HEK293 (cell line): ENCODE measurements around the gene VMAC.

Experiments
- FEZF1 ChIP-seq: fragments of 450-650 bp; formaldehyde crosslinking; IDR thresholded peaks from 2 replicates; pipeline ENCODE4 v1.5.1; 2016; ENCODE audit warnings: missing biosample characterization, missing genetic modification characterization
- GLI4 ChIP-seq: fragments of 450-650 bp; formaldehyde crosslinking; IDR thresholded peaks from 2 replicates; pipeline ENCODE4 v1.5.1; 2016; ENCODE audit warnings: missing biosample characterization, missing genetic modification characterization
- PATZ1 ChIP-seq: fragments of 450-650 bp; formaldehyde crosslinking; IDR thresholded peaks from 2 replicates; pipeline ENCODE4 v1.5.1; 2016; ENCODE audit warnings: missing biosample characterization, missing genetic modification characterization
- PRDM1 ChIP-seq: fragments of 450-650 bp; formaldehyde crosslinking; IDR thresholded peaks from 2 replicates; pipeline ENCODE4; 2016; ENCODE audit warnings: missing biosample characterization, missing genetic modification characterization
- SCRT1 ChIP-seq: fragments of 450-650 bp; formaldehyde crosslinking; IDR thresholded peaks from 2 replicates; pipeline ENCODE4 v1.5.1; 2016; ENCODE audit warnings: missing biosample characterization, missing genetic modification characterization, borderline replicate concordance
- TRIM28 ChIP-seq: IDR thresholded peaks from 2 replicates; pipeline ENCODE4 v1.6.1; 2011; ENCODE audit warnings: low read length, control low read depth, borderline replicate concordance
- ZBTB20 ChIP-seq: fragments of 450-650 bp; formaldehyde crosslinking; IDR thresholded peaks from 2 replicates; pipeline ENCODE4 v1.5.1; 2016; ENCODE audit warnings: missing biosample characterization, missing genetic modification characterization
- ZBTB26 ChIP-seq: fragments of 450-650 bp; formaldehyde crosslinking; optimal IDR thresholded peaks from 2 replicates; pipeline ENCODE3; 2016; ENCODE audit warnings: missing biosample characterization, mild to moderate bottlenecking, missing genetic modification characterization
- ZBTB8A ChIP-seq: fragments of 450-650 bp; formaldehyde crosslinking; IDR thresholded peaks from 2 replicates; pipeline ENCODE4 v1.5.1; 2016; ENCODE audit warnings: missing biosample characterization, missing genetic modification characterization
- ZNF10 ChIP-seq: fragments of 450-650 bp; formaldehyde crosslinking; IDR thresholded peaks from 2 replicates; pipeline ENCODE4 v1.5.1; 2017; ENCODE audit warnings: missing biosample characterization, missing genetic modification characterization
- ZNF133 ChIP-seq: fragments of 450-650 bp; formaldehyde crosslinking; IDR thresholded peaks from 2 replicates; pipeline ENCODE4 v1.5.1; 2016; ENCODE audit warnings: missing biosample characterization, missing genetic modification characterization
- ZNF221 ChIP-seq: fragments of 450-650 bp; formaldehyde crosslinking; IDR thresholded peaks from 2 replicates; pipeline ENCODE4 v1.5.1; 2017; ENCODE audit warnings: missing biosample characterization, missing genetic modification characterization, borderline replicate concordance
- ZNF37A ChIP-seq: fragments of 450-650 bp; IDR thresholded peaks from 2 replicates; pipeline ENCODE4 v1.5.1; 2018; ENCODE audit warnings: missing biosample characterization, missing genetic modification characterization
- ZNF488 ChIP-seq: fragments of 450-650 bp; formaldehyde crosslinking; IDR thresholded peaks from 2 replicates; pipeline ENCODE4 v1.5.1; 2016; ENCODE audit warnings: missing biosample characterization, missing genetic modification characterization
- ZNF600 ChIP-seq: fragments of 450-650 bp; formaldehyde crosslinking; IDR thresholded peaks from 2 replicates; pipeline ENCODE4 v1.5.1; 2016; ENCODE audit warnings: missing biosample characterization, missing genetic modification characterization
- ZNF621 ChIP-seq: fragments of 450-650 bp; formaldehyde crosslinking; IDR thresholded peaks from 2 replicates; pipeline ENCODE4 v1.5.1; 2017; ENCODE audit warnings: missing biosample characterization, missing genetic modification characterization
- ZNF701 ChIP-seq: fragments of 450-650 bp; formaldehyde crosslinking; IDR thresholded peaks from 2 replicates; pipeline ENCODE4 v1.5.1; 2016; ENCODE audit warnings: missing biosample characterization, missing genetic modification characterization
- ZNF791 ChIP-seq: fragments of 450-650 bp; formaldehyde crosslinking; IDR thresholded peaks from 2 replicates; pipeline ENCODE4 v1.5.1; 2016; ENCODE audit warnings: missing biosample characterization, missing genetic modification characterization
- TF ChIP-seq, protein P1 (sequence below): fragments of 450-650 bp; formaldehyde crosslinking; IDR thresholded peaks from 2 replicates; pipeline ENCODE4 v1.5.1; 2017; ENCODE audit warnings: missing biosample characterization, missing genetic modification characterization
- TF ChIP-seq, protein P2 (sequence below): fragments of 450-650 bp; formaldehyde crosslinking; IDR thresholded peaks from 2 replicates; pipeline ENCODE4 v1.5.1; 2016; ENCODE audit warnings: missing biosample characterization, missing genetic modification characterization, low read depth
- TF ChIP-seq, protein P3 (sequence below): fragments of 450-650 bp; formaldehyde crosslinking; conservative IDR thresholded peaks from 2 replicates; pipeline ENCODE4 v1.5.1; 2016; ENCODE audit warnings: low read depth, missing biosample characterization, missing genetic modification characterization
- TF ChIP-seq, protein P4 (sequence below): fragments of 450-650 bp; formaldehyde crosslinking; IDR thresholded peaks from 2 replicates; pipeline ENCODE4 v1.5.1; 2016; ENCODE audit warnings: missing biosample characterization, missing genetic modification characterization

Gene VMAC

GRCh38 chr19:5903624-5904351 is 884 bp upstream of the VMAC start, which contains the start of gene NDUFA11 (continued):
- TF ChIP-seq, protein P1, sequence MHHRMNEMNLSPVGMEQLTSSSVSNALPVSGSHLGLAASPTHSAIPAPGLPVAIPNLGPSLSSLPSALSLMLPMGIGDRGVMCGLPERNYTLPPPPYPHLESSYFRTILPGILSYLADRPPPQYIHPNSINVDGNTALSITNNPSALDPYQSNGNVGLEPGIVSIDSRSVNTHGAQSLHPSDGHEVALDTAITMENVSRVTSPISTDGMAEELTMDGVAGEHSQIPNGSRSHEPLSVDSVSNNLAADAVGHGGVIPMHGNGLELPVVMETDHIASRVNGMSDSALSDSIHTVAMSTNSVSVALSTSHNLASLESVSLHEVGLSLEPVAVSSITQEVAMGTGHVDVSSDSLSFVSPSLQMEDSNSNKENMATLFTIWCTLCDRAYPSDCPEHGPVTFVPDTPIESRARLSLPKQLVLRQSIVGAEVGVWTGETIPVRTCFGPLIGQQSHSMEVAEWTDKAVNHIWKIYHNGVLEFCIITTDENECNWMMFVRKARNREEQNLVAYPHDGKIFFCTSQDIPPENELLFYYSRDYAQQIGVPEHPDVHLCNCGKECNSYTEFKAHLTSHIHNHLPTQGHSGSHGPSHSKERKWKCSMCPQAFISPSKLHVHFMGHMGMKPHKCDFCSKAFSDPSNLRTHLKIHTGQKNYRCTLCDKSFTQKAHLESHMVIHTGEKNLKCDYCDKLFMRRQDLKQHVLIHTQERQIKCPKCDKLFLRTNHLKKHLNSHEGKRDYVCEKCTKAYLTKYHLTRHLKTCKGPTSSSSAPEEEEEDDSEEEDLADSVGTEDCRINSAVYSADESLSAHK: 0 out of 2 replicates have a peak, but pooled peaks have one; percentile 13
- TF ChIP-seq GLI4 (tag by site-specific recombination) (peak; percentile 71; the same call in 1 of the 2 replicates), SCRT1 (tag by site-specific recombination) (peak; percentile 100), ZNF621 (tag by site-specific recombination) (no peak), ZNF488 (tag by site-specific recombination) (0 out of 2 replicates have a peak, but pooled peaks have one; percentile 1), ZBTB26 (tag by site-specific recombination) (peak; percentile 99), ZNF600 (tag by site-specific recombination) (0 out of 2 replicates have a peak, but pooled peaks have one; percentile 56), PRDM1 (tag by site-specific recombination) (peak; percentile 54; the same call in 1 of the 2 replicates), ZNF37A (no peak), ZBTB8A (peak; percentile 50), PATZ1 (peak; percentile 51; the same call in 1 of the 2 replicates), ZNF133 (tag by site-specific recombination) (no peak), ZNF10 (peak; percentile 93), ZNF791 (tag by site-specific recombination) (no peak), FEZF1 (tag by site-specific recombination) (peak; percentile 87), ZBTB20 (tag by site-specific recombination) (peak; percentile 86), TRIM28 (0 out of 2 replicates have a peak, but pooled peaks have one; percentile 23), ZNF221 (tag by site-specific recombination) (no peak), ZNF701 (tag by site-specific recombination) (no peak)
- TF ChIP-seq, protein P2, sequence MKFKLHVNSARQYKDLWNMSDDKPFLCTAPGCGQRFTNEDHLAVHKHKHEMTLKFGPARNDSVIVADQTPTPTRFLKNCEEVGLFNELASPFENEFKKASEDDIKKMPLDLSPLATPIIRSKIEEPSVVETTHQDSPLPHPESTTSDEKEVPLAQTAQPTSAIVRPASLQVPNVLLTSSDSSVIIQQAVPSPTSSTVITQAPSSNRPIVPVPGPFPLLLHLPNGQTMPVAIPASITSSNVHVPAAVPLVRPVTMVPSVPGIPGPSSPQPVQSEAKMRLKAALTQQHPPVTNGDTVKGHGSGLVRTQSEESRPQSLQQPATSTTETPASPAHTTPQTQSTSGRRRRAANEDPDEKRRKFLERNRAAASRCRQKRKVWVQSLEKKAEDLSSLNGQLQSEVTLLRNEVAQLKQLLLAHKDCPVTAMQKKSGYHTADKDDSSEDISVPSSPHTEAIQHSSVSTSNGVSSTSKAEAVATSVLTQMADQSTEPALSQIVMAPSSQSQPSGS: peak; percentile 45; the same call in 1 of the 2 replicates
- TF ChIP-seq, protein P3, sequence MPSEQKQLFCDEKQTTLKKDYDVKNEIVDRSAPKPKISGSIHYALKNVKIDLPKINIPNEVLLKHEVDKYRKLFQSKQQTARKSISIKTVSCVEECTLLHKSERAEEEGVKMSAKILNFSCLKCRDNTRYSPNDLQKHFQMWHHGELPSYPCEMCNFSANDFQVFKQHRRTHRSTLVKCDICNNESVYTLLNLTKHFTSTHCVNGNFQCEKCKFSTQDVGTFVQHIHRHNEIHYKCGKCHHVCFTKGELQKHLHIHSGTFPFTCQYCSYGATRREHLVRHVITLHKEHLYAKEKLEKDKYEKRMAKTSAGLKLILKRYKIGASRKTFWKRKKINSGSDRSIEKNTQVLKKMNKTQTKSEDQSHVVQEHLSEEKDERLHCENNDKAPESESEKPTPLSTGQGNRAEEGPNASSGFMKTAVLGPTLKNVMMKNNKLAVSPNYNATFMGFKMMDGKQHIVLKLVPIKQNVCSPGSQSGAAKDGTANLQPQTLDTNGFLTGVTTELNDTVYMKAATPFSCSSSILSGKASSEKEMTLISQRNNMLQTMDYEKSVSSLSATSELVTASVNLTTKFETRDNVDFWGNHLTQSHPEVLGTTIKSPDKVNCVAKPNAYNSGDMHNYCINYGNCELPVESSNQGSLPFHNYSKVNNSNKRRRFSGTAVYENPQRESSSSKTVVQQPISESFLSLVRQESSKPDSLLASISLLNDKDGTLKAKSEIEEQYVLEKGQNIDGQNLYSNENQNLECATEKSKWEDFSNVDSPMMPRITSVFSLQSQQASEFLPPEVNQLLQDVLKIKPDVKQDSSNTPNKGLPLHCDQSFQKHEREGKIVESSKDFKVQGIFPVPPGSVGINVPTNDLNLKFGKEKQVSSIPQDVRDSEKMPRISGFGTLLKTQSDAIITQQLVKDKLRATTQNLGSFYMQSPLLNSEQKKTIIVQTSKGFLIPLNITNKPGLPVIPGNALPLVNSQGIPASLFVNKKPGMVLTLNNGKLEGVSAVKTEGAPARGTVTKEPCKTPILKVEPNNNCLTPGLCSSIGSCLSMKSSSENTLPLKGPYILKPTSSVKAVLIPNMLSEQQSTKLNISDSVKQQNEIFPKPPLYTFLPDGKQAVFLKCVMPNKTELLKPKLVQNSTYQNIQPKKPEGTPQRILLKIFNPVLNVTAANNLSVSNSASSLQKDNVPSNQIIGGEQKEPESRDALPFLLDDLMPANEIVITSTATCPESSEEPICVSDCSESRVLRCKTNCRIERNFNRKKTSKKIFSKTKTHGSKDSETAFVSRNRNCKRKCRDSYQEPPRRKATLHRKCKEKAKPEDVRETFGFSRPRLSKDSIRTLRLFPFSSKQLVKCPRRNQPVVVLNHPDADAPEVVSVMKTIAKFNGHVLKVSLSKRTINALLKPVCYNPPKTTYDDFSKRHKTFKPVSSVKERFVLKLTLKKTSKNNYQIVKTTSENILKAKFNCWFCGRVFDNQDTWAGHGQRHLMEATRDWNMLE (tag by site-specific recombination): peak; percentile 63
- TF ChIP-seq, protein P4, sequence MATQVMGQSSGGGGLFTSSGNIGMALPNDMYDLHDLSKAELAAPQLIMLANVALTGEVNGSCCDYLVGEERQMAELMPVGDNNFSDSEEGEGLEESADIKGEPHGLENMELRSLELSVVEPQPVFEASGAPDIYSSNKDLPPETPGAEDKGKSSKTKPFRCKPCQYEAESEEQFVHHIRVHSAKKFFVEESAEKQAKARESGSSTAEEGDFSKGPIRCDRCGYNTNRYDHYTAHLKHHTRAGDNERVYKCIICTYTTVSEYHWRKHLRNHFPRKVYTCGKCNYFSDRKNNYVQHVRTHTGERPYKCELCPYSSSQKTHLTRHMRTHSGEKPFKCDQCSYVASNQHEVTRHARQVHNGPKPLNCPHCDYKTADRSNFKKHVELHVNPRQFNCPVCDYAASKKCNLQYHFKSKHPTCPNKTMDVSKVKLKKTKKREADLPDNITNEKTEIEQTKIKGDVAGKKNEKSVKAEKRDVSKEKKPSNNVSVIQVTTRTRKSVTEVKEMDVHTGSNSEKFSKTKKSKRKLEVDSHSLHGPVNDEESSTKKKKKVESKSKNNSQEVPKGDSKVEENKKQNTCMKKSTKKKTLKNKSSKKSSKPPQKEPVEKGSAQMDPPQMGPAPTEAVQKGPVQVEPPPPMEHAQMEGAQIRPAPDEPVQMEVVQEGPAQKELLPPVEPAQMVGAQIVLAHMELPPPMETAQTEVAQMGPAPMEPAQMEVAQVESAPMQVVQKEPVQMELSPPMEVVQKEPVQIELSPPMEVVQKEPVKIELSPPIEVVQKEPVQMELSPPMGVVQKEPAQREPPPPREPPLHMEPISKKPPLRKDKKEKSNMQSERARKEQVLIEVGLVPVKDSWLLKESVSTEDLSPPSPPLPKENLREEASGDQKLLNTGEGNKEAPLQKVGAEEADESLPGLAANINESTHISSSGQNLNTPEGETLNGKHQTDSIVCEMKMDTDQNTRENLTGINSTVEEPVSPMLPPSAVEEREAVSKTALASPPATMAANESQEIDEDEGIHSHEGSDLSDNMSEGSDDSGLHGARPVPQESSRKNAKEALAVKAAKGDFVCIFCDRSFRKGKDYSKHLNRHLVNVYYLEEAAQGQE: no peak
